H1 (cell line): ENCODE data around the gene ACACA. TPM values are rescaled to one million over a fixed set of nuclear protein-coding genes. Genes with fewer than 3 reads are reported as not detected.

Experiments
- CTCF ChIA-PET: fragments of 300-600 bp; sonication (Branson Sonifier 250); formaldehyde crosslinking; loops from one replicate; lab custom pipeline; 2021; ENCODE audit not compliant: partially characterized antibody; lab: Charles Lee
- POLR2A ChIA-PET: fragments of 300-600 bp; sonication (Branson Sonifier 250); formaldehyde crosslinking; loops from one replicate; lab custom pipeline; 2021; ENCODE audit warnings: inconsistent platforms; ENCODE audit not compliant: partially characterized antibody; lab: Charles Lee
- DNase-seq, 2 experiments: peaks; one replicate each; pipeline versions ENCODE4 v3.0.0 to v3.0.0-alpha.2; 2010 to 2022; ENCODE audit warnings: low spot score in 2 of 2, low read depth in 1 of 2, mixed read lengths in 1 of 2
- FAIRE-seq: peaks from 2 replicates; lab custom pipeline; 2011; peaks lifted over from hg19 to GRCh38; lab: Jason Lieb, UNC
- H2AFZ ChIP-seq: 2 replicates; pipeline ENCODE4 v1.8.1; 2012; ENCODE audit warnings: low read length, inconsistent platforms
- H2AK5ac ChIP-seq: 2 replicates; pipeline ENCODE4 v1.6.1; 2013; ENCODE audit warnings: low read depth, low read length
- H2BK120ac ChIP-seq: replicated peaks from 2 replicates; pipeline ENCODE3; 2013; ENCODE audit warnings: low read depth, low read length, inconsistent platforms
- H2BK12ac ChIP-seq: 2 replicates; pipeline ENCODE4 v1.6.1; 2013; ENCODE audit warnings: low read depth, low read length
- H2BK15ac ChIP-seq: 2 replicates; pipeline ENCODE4 v1.6.1; 2013; ENCODE audit warnings: low read length
- H2BK20ac ChIP-seq: 2 replicates; pipeline ENCODE4 v1.6.1; 2013; ENCODE audit warnings: low read length
- H2BK5ac ChIP-seq: 2 replicates; pipeline ENCODE4 v1.6.1; 2013; ENCODE audit warnings: low read depth, low read length
- H3K14ac ChIP-seq: 2 replicates; pipeline ENCODE4 v1.6.1; 2013; ENCODE audit warnings: inconsistent platforms; ENCODE audit not compliant: insufficient read length
- H3K18ac ChIP-seq: 2 replicates; pipeline ENCODE4 v1.6.1; 2013; ENCODE audit warnings: low read length; ENCODE audit errors: extremely low read depth
- H3K23ac ChIP-seq: 2 replicates; pipeline ENCODE4 v1.6.1; 2013; ENCODE audit warnings: inconsistent platforms; ENCODE audit not compliant: insufficient read length
- H3K23me2 ChIP-seq: 2 replicates; pipeline ENCODE4 v1.6.1; 2013; ENCODE audit warnings: low read depth, low read length
- H3K27ac ChIP-seq: 2 replicates; pipeline ENCODE4 v1.6.1; 2011; ENCODE audit warnings: low read depth, low read length, inconsistent platforms
- H3K27me3 ChIP-seq, 4 experiments: replicated peaks in 1 of 4; 1 replicate in 1 of 4; 2 replicates in 3 of 4; pipeline versions ENCODE4 v1.6.1 to v1.8.1; 2011 to 2013; ENCODE audit warnings: low read length in 3 of 4, mild to moderate bottlenecking in 3 of 4, inconsistent platforms in 2 of 4, mixed read lengths in 2 of 4, moderate library complexity in 1 of 4; ENCODE audit not compliant: control insufficient read depth in 3 of 4, insufficient read depth in 3 of 4; ENCODE audit errors: extremely low read depth in 1 of 4
- H3K36me3 ChIP-seq, 4 experiments: 2 replicates each; pipeline versions ENCODE4 v1.6.1 to v1.8.1; 2011 to 2013; ENCODE audit warnings: mild to moderate bottlenecking in 4 of 4, low read length in 3 of 4, moderate library complexity in 2 of 4, control low read depth in 1 of 4, inconsistent platforms in 1 of 4; ENCODE audit not compliant: insufficient read depth in 4 of 4, control insufficient read depth in 2 of 4
- H3K4ac ChIP-seq: replicated peaks from 2 replicates; pipeline ENCODE3; 2013; ENCODE audit warnings: low read length, low read depth, mixed read lengths, inconsistent platforms; ENCODE audit not compliant: insufficient read length
- H3K4me1 ChIP-seq, 4 experiments: replicated peaks in 1 of 4; 1 replicate in 1 of 4; 2 replicates in 3 of 4; pipeline versions ENCODE4 v1.6.1 to v1.8.1; 2011 to 2013; ENCODE audit warnings: low read length in 3 of 4, inconsistent platforms in 2 of 4, mixed read lengths in 1 of 4; ENCODE audit not compliant: insufficient read depth in 4 of 4, control insufficient read depth in 3 of 4
- H3K4me2 ChIP-seq, 2 experiments: 2 replicates each; pipeline versions ENCODE4 v1.6.1 to v1.8.1; 2011 to 2013; ENCODE audit warnings: low read depth in 2 of 2, low read length in 2 of 2, control low read depth in 1 of 2, inconsistent platforms in 1 of 2, mild to moderate bottlenecking in 1 of 2; ENCODE audit not compliant: insufficient read depth in 1 of 2
- H3K4me3 ChIP-seq, 4 experiments: fragments of 200-600, 300-600 bp in 1 of 4; sonication (generic), shearing (Covaris generic), sonication (Bioruptor Twin) in 1 of 4; 2 replicates each; pipeline versions ENCODE4 v1.5.1 to v1.8.1; 2011 to 2016; ENCODE audit warnings: low read length in 4 of 4, low read depth in 3 of 4, control low read depth in 2 of 4, inconsistent platforms in 2 of 4, mild to moderate bottlenecking in 2 of 4, mixed read lengths in 1 of 4, moderate library complexity in 1 of 4; ENCODE audit not compliant: insufficient read depth in 2 of 4; ENCODE audit errors: extremely low read depth in 1 of 4
- H3K56ac ChIP-seq: replicated peaks from 2 replicates; pipeline ENCODE3; 2013; ENCODE audit warnings: low read depth, mild to moderate bottlenecking, mixed read lengths, low read length, inconsistent platforms; ENCODE audit not compliant: insufficient read length
- H3K79me1 ChIP-seq: 2 replicates; pipeline ENCODE4 v1.6.1; 2013; ENCODE audit warnings: low read depth, low read length, control low read depth
- H3K79me2 ChIP-seq, 2 experiments: 2 replicates each; pipeline versions ENCODE4 v1.6.1 to v1.8.1; 2012 to 2013; ENCODE audit warnings: low read length in 2 of 2, mild to moderate bottlenecking in 2 of 2, inconsistent platforms in 1 of 2; ENCODE audit not compliant: insufficient read depth in 2 of 2, control insufficient read depth in 1 of 2
- H3K9ac ChIP-seq, 4 experiments: replicated peaks in 1 of 4; 1 replicate in 1 of 4; 2 replicates in 3 of 4; pipeline versions ENCODE4 v1.6.1 to v1.8.1; 2011 to 2013; ENCODE audit warnings: low read depth in 3 of 4, low read length in 3 of 4, control low read depth in 2 of 4, mild to moderate bottlenecking in 2 of 4, moderate library complexity in 2 of 4, inconsistent platforms in 1 of 4; ENCODE audit errors: extremely low read depth in 1 of 4
- H3K9me3 ChIP-seq, 2 experiments: 2 replicates each; pipeline versions ENCODE4 v1.6.1 to v1.8.1; 2012 to 2013; ENCODE audit warnings: mild to moderate bottlenecking in 2 of 2, moderate library complexity in 2 of 2, control low read depth in 1 of 2, inconsistent platforms in 1 of 2, low read depth in 1 of 2, low read length in 1 of 2, mixed read lengths in 1 of 2; ENCODE audit not compliant: insufficient read depth in 2 of 2
- H4K20me1 ChIP-seq, 2 experiments: replicated peaks in 1 of 2; 2 replicates each; pipeline versions ENCODE3 to v1.8.1; 2011 to 2013; ENCODE audit warnings: inconsistent platforms in 2 of 2, low read length in 2 of 2, mild to moderate bottlenecking in 1 of 2; ENCODE audit not compliant: insufficient read depth in 2 of 2, control insufficient read depth in 1 of 2
- H4K5ac ChIP-seq: 2 replicates; pipeline ENCODE4 v1.6.1; 2013; ENCODE audit warnings: low read length, low read depth, mixed read lengths, inconsistent platforms; ENCODE audit not compliant: insufficient read length
- H4K8ac ChIP-seq: 2 replicates; pipeline ENCODE4 v1.8.0; 2013; ENCODE audit warnings: mild to moderate bottlenecking, moderate library complexity, low read length, inconsistent platforms; ENCODE audit not compliant: insufficient read depth; ENCODE audit errors: extremely low read depth
- H4K91ac ChIP-seq: replicated peaks from 2 replicates; pipeline ENCODE3; 2013; ENCODE audit warnings: low read length, mixed read lengths, inconsistent platforms; ENCODE audit not compliant: insufficient read length
- ASH2L ChIP-seq: fragments of 200-600, 300-600 bp; sonication (generic); IDR thresholded peaks from one replicate; pipeline ENCODE4 v1.7.1; 2017; ENCODE audit warnings: low read length
- EGR1 ChIP-seq: IDR thresholded peaks from 2 replicates; pipeline ENCODE4 v1.6.1; 2011; ENCODE audit warnings: low read depth, low read length, borderline replicate concordance
- KDM1A ChIP-seq: fragments of 200-600, 300-600 bp; sonication (generic); IDR thresholded peaks from 2 replicates; pipeline ENCODE4 v1.7.1; 2016; ENCODE audit warnings: mild to moderate bottlenecking, low read length, borderline replicate concordance
- NANOG ChIP-seq: IDR thresholded peaks from 2 replicates; pipeline ENCODE4 v1.6.1; 2011; ENCODE audit warnings: low read length, low read depth, mild to moderate bottlenecking, inconsistent platforms; ENCODE audit not compliant: insufficient read depth, poor library complexity, severe bottlenecking
- RAD21 ChIP-seq, 2 experiments: IDR thresholded peaks in 1 of 2; conservative IDR thresholded peaks in 1 of 2; 2 replicates each; pipeline ENCODE4 v1.6.1; 2011; ENCODE audit warnings: low read depth in 2 of 2, low read length in 2 of 2, improper control_type of control experiment in 1 of 2, inconsistent platforms in 1 of 2, mild to moderate bottlenecking in 1 of 2, moderate library complexity in 1 of 2
- SIN3A ChIP-seq, 2 experiments: IDR thresholded peaks in 1 of 2; conservative IDR thresholded peaks in 1 of 2; 2 replicates each; pipeline ENCODE4 v1.6.1; 2011 to 2012; ENCODE audit warnings: low read length in 2 of 2, improper control_type of control experiment in 1 of 2, low read depth in 1 of 2, mild to moderate bottlenecking in 1 of 2
- WGBS, 2 experiments: shearing (Covaris generic) in 1 of 2; methylation state at CpG; one replicate each; pipeline versions ENCODE4 v1.1.6 to v1.1.7; 2013 to 2015; ENCODE audit warnings: low lambda C conversion rate in 2 of 2, mixed read lengths in 2 of 2, inconsistent platforms in 1 of 2, low coverage in 1 of 2, missing lambda C conversion rate in 1 of 2; ENCODE audit not compliant: insufficient replicate concordance in 2 of 2, insufficient coverage in 1 of 2, insufficient read length in 1 of 2; ENCODE audit errors: extremely low coverage in 1 of 2, missing lambda C conversion rate in 1 of 2; 5-methylcytosine and 5-hydroxymethylcytosine counted together
- polyA plus RNA-seq, 7 experiments: library from polyadenylated mRNA; depleted of rRNA in 3 of 7; stranded (reverse) in 5 of 7; unstranded in 2 of 7; fragments of >200 nt in 5 of 7; fragments of 200-250 nt in 2 of 7; gene quantifications; 1 replicate in 5 of 7; 2 replicates in 1 of 7; 4 replicates in 1 of 7; pipeline versions ENCODE4 v1.2.1 to v1.2.3, GENCODE V29; 2011 to 2013; ENCODE audit warnings: missing spikeins in 2 of 7, mixed read lengths in 2 of 7
- total RNA-seq: library from RNA; stranded (reverse); fragmentation: NEBNext Ultra II Directional; extraction: Animal tissue kit (Norgen Biotek cat#: 25700); gene quantifications from 2 replicates; pipeline ENCODE4 v1.2.1, GENCODE V29; 2021

The ACACA gene
- total and polyA plus RNA-seq, 2 of the 8 experiments (the other 6 are each of a cell fraction or from before 2014, with no cell fraction given) = 74.0 to 160 TPM

GRCh38 chr17:37118366-37119137 lies 288.1 kb downstream of the ACACA start:
- H3K4me1 ChIP-seq = peaks cover 4 to 15% (median 12%) of the 10 kb centered on the region in 4 experiments; a peak in 6 of 7 replicates
- DNase-seq (no peak), FAIRE-seq (no peak)
- no peak overlapping the region for H2BK12ac ChIP-seq
- H3K14ac ChIP-seq = no peak overlapping the region
- H3K36me3 ChIP-seq = peaks cover 7 to 24% (median 21%) of the 10 kb centered on the region in 4 experiments
- TF ChIP-seq RAD21 (IDR thresholded peaks at IDR 0.05 in 1 of 2, conservative IDR thresholded peaks at IDR 0.05 in 1 of 2; ENCODE audit: low read depth in 2 of 2, low read length in 2 of 2) (no peak), ASH2L (no peak), NANOG (no peak), SIN3A (conservative IDR thresholded peaks at IDR 0.05 in 1 of 2, IDR thresholded peaks at IDR 0.05 in 1 of 2; ENCODE audit: low read depth in 1 of 2, low read length in 2 of 2) (no peak), EGR1 (no peak), KDM1A (no peak)
- no peak overlapping the region for H2BK120ac ChIP-seq
- H4K8ac ChIP-seq = no peak overlapping the region
- H3K9me3 ChIP-seq = no peaks in the 10 kb centered on the region
- H3K56ac ChIP-seq = no peak overlapping the region
- H3K4me2 ChIP-seq = no peak overlapping the region; a peak in 1 of 4 replicates
- no peaks in the 10 kb centered on the region for H3K79me2 ChIP-seq
- CTCF ChIA-PET = interaction anchor here (0.8 kb wide), 1 partner anchor 49 kb away, joined by 3 read pairs; no protein-coding TSS in a partner anchor
- H2BK5ac ChIP-seq = no peak overlapping the region
- H2AFZ ChIP-seq = no peak overlapping the region
- no peak overlapping the region for H2BK15ac ChIP-seq
- WGBS, 2 experiments = 94% methylated on average over 3 of the region's 3 CpGs; no CpG with 5 or more reads in 1 of the 2 experiments
- no peak overlapping the region for H3K4ac ChIP-seq
- no peak overlapping the region for H4K91ac ChIP-seq
- H3K18ac ChIP-seq = no peak overlapping the region
- no peaks in the 10 kb centered on the region for H3K79me1 ChIP-seq
- no peak overlapping the region for H3K9ac ChIP-seq
- H3K4me3 ChIP-seq = no peak overlapping the region
- H3K27ac ChIP-seq = no peak overlapping the region
- peak overlapping the region; percentile 16 for H4K5ac ChIP-seq
- no peaks in the 10 kb centered on the region for H3K27me3 ChIP-seq
- POLR2A ChIA-PET = interaction anchor here (1.0 to 1.4 kb wide), 3 partner anchors 12 to 16 kb away, joined by 3 to 4 read pairs (median 4); no protein-coding TSS in a partner anchor
- H3K23me2 ChIP-seq = no peaks in the 10 kb centered on the region; the same call in 1 of the 2 replicates
- H3K23ac ChIP-seq = no peak overlapping the region
- no peak overlapping the region for H2AK5ac ChIP-seq
- H4K20me1 ChIP-seq = no peaks in the 10 kb centered on the region
- no peak overlapping the region for H2BK20ac ChIP-seq
